ENCODE measurements around the gene OR4D6.

The OR4D6 gene

GRCh38 chr11:59459916-59460315 lies 3.2 kb downstream of the OR4D6 start:
- TF ChIP-seq, protein P1, sequence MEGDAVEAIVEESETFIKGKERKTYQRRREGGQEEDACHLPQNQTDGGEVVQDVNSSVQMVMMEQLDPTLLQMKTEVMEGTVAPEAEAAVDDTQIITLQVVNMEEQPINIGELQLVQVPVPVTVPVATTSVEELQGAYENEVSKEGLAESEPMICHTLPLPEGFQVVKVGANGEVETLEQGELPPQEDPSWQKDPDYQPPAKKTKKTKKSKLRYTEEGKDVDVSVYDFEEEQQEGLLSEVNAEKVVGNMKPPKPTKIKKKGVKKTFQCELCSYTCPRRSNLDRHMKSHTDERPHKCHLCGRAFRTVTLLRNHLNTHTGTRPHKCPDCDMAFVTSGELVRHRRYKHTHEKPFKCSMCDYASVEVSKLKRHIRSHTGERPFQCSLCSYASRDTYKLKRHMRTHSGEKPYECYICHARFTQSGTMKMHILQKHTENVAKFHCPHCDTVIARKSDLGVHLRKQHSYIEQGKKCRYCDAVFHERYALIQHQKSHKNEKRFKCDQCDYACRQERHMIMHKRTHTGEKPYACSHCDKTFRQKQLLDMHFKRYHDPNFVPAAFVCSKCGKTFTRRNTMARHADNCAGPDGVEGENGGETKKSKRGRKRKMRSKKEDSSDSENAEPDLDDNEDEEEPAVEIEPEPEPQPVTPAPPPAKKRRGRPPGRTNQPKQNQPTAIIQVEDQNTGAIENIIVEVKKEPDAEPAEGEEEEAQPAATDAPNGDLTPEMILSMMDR (IDR thresholded peaks at IDR 0.05; ENCODE audit: poor library complexity, severe bottlenecking) = no peak

DNA sequence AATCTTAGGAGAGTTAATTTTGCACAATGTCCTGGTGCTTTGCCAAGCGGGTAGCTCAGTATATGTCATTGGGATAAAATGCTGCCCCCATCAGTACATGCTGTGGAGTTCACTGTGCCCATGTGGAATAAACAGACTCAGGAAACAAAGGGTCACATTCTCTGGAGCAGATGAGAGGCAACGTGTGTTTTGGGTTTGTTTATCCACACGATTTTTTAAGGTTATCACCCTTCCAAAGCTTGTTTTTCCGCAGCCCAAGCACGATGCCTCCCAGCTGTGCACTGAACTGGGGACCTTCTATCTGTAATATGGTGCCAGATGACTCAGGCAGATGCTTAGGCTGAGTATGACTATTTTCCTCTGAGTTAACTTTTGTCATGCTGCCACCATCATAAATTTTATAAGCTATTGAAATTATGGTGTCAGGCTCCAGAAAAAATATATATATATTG lies 6.5 kb downstream of the OR4D6 start:
- TF ChIP-seq, protein P1 (IDR thresholded peaks at IDR 0.05; ENCODE audit: poor library complexity, severe bottlenecking) = no peak
- no peak overlapping the region for H3K4me3 ChIP-seq (ENCODE audit: severe bottlenecking)

More at GRCh38 chr11:59459916-59460315, 3.2 kb downstream of the OR4D6 start:
- Histone ChIP-seq H3K4me3 (ENCODE audit: severe bottlenecking) (no peak overlapping the region), H3K36me3 (ENCODE audit: low read depth) (no peaks in the 10 kb centered on the region), H3K27ac (ENCODE audit: poor library complexity, severe bottlenecking) (no peak overlapping the region), H3K9me3 (ENCODE audit: severe bottlenecking) (no peaks in the 10 kb centered on the region), H3K4me1 (ENCODE audit: insufficient read depth, poor library complexity, severe bottlenecking) (no peaks in the 10 kb centered on the region), H3K27me3 (ENCODE audit: insufficient read depth, poor library complexity, severe bottlenecking) (no peaks in the 10 kb centered on the region)
- DNase-seq (ENCODE audit: low spot score) = no peak
- ATAC-seq (ENCODE audit: low read depth) = no peak

GRCh38 chr11:59473015-59473414 lies 16.3 kb downstream of the OR4D6 start, which contains the start of gene OR4D10:
Gene OR4D10 (plus strand): TSS chr11:59473315. CDS start chr11:59477430, 4,115 bp downstream.
- Histone ChIP-seq H3K36me3 (ENCODE audit: low read depth) (no peaks in the 10 kb centered on the region), H3K9me3 (ENCODE audit: severe bottlenecking) (no peaks in the 10 kb centered on the region), H3K27me3 (ENCODE audit: insufficient read depth, poor library complexity, severe bottlenecking) (no peaks in the 10 kb centered on the region), H3K4me3 (ENCODE audit: severe bottlenecking) (no peak within 1 kb of the TSS), H3K27ac (ENCODE audit: poor library complexity, severe bottlenecking) (no peak within 1 kb of the TSS), H3K4me1 (ENCODE audit: insufficient read depth, poor library complexity, severe bottlenecking) (no peaks in the 10 kb centered on the region)
- DNase-seq (ENCODE audit: low spot score) (no peak), ATAC-seq (ENCODE audit: low read depth) (no peak)
- TF ChIP-seq, protein P1 (IDR thresholded peaks at IDR 0.05; ENCODE audit: poor library complexity, severe bottlenecking) = no peak

More for the DNA sequence above, 6.5 kb downstream of the OR4D6 start:
- H3K4me1 ChIP-seq (ENCODE audit: insufficient read depth, poor library complexity, severe bottlenecking) = no peaks in the 10 kb centered on the region
- ATAC-seq (ENCODE audit: low read depth) (no peak), DNase-seq (ENCODE audit: low spot score) (no peak)
- no peak overlapping the region for H3K27ac ChIP-seq (ENCODE audit: poor library complexity, severe bottlenecking)
- H3K9me3 ChIP-seq (ENCODE audit: severe bottlenecking) = no peaks in the 10 kb centered on the region
- H3K36me3 ChIP-seq (ENCODE audit: low read depth) = no peaks in the 10 kb centered on the region
- H3K27me3 ChIP-seq (ENCODE audit: insufficient read depth, poor library complexity, severe bottlenecking) = no peaks in the 10 kb centered on the region

DNA sequence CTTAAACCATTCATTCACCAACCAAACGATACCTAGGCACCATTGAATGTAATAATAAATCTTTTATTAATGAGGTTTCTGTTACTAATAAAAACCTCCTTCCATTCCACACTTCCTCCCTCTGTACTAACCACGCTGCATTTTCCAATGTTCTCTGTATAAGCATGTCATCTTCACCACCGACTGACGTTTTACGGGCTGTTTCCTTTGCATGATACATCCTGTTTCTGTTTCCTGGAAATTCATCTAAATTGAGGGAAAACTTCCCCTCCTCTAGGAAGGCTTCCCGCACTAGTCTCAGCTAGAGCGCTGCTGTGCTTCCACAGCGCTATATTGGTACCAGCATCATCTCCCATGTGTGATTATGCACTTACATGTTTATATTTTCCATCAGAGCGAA lies 18.4 kb downstream of the OR4D6 start:
- H3K9me3 ChIP-seq (ENCODE audit: severe bottlenecking) = no peaks in the 10 kb centered on the region
- no peak for ATAC-seq (ENCODE audit: low read depth)
- DNase-seq (ENCODE audit: low spot score) = no peak
- no peaks in the 10 kb centered on the region for H3K27me3 ChIP-seq (ENCODE audit: insufficient read depth, poor library complexity, severe bottlenecking)
- TF ChIP-seq, protein P1 (IDR thresholded peaks at IDR 0.05; ENCODE audit: poor library complexity, severe bottlenecking) = no peak
- H3K36me3 ChIP-seq (ENCODE audit: low read depth) = no peaks in the 10 kb centered on the region
- H3K4me3 ChIP-seq (ENCODE audit: severe bottlenecking) = no peak overlapping the region
- H3K27ac ChIP-seq (ENCODE audit: poor library complexity, severe bottlenecking) = no peak overlapping the region
- no peaks in the 10 kb centered on the region for H3K4me1 ChIP-seq (ENCODE audit: insufficient read depth, poor library complexity, severe bottlenecking)

GRCh38 chr11:59479906-59480305 lies 23.1 kb downstream of the OR4D6 start:
- DNase-seq (ENCODE audit: low spot score) = no peak
- Histone ChIP-seq H3K27ac (ENCODE audit: poor library complexity, severe bottlenecking) (no peak overlapping the region), H3K4me1 (ENCODE audit: insufficient read depth, poor library complexity, severe bottlenecking) (no peaks in the 10 kb centered on the region), H3K36me3 (ENCODE audit: low read depth) (no peaks in the 10 kb centered on the region), H3K9me3 (ENCODE audit: severe bottlenecking) (no peaks in the 10 kb centered on the region), H3K4me3 (ENCODE audit: severe bottlenecking) (no peak overlapping the region), H3K27me3 (ENCODE audit: insufficient read depth, poor library complexity, severe bottlenecking) (no peaks in the 10 kb centered on the region)
- no peak for ATAC-seq (ENCODE audit: low read depth)
- TF ChIP-seq, protein P1 (IDR thresholded peaks at IDR 0.05; ENCODE audit: poor library complexity, severe bottlenecking) = no peak

All from RWPE2 (cell line).